Motor neuron (in vitro differentiated cells): Measurements from ENCODE around the gene TBXA2R. TPM values are rescaled to one million over a fixed set of nuclear protein-coding genes. Genes with fewer than 3 reads are reported as not detected.
"Not testable (repeated sequence)": the region's sequence is repeated elsewhere in the genome, so short reads cannot be mapped to it uniquely, and the experiment has no call there.

ENCODE experiments used
- ATAC-seq, 8 experiments: fragments of 200-7000 bp; cut with Tn5 transposase; replicated peaks in 6 of 8; 2 replicates each; pipeline ENCODE4 v1.8.0; 2021; ENCODE audit warnings: mild to moderate bottlenecking in 8 of 8, moderate library complexity in 8 of 8
- H3K27ac ChIP-seq, 2 donors: fragments of 250-450 bp; sonication (Bioruptor Pico); 2 replicates each; pipeline ENCODE4 v1.9.0; 2021; ENCODE audit warnings: antibody characterized with exemption in 2 of 2, mild to moderate bottlenecking in 2 of 2, moderate library complexity in 1 of 2
- H3K4me1 ChIP-seq, 2 donors: fragments of 250-450 bp; sonication (Bioruptor Pico); replicated peaks in 1 of 2; 2 replicates each; pipeline ENCODE4 v1.6.1; 2021; ENCODE audit warnings: antibody characterized with exemption in 2 of 2, mild to moderate bottlenecking in 2 of 2, moderate library complexity in 1 of 2
- H3K4me3 ChIP-seq, 5 donors: fragments of 250-450 bp; sonication (Bioruptor Pico); 2 replicates each; pipeline ENCODE4 v1.9.0; 2021; ENCODE audit warnings: antibody characterized with exemption in 5 of 5, mild to moderate bottlenecking in 5 of 5, moderate library complexity in 4 of 5
- WGBS, 10 experiments: fragments of 450-650 bp; shearing (Covaris generic); methylation state at CpG; one replicate each; pipeline ENCODE4 v1.0.0; 2022; 5-methylcytosine and 5-hydroxymethylcytosine counted together
- in situ Hi-C, 9 experiments: fragments of 400-800 bp; cut with MboI; loops; one replicate each; pipeline ENCODE4 v1.15.0; 2021; ENCODE audit warnings: low sequenced_read_pairs in 9 of 9, low pct_unique_long_range_greater_than_20kb in 2 of 9; ENCODE audit not compliant: unreplicated experiment in 9 of 9
- total RNA-seq, 8 experiments: library from RNA; unstranded; fragments of 300-600 nt; gene quantifications; 2 replicates each; pipeline versions ENCODE4 v1.2.3 to v1.2.4, GENCODE V29; 2022

The TBXA2R gene
- total RNA-seq, result under 1 TPM in 7 of 8 experiments, not detected in 1; 0.07 to 0.62 (median 0.36) TPM

GRCh38 chr19:3606690-3607289 lies at the start of gene TBXA2R:
Gene TBXA2R, minus strand, starts transcription at chr19:3606875. Its CDS starts 6,241 bp downstream, at chr19:3600634.
- ATAC-seq, result peak; percentile 53 to 87 (median 72)
- no peak within 1 kb of the TSS for H3K27ac ChIP-seq
- WGBS, 10 experiments, result 14% methylated on average over 4 of the region's 46 CpGs; no CpG with 5 or more reads in 9 of the 10 experiments
- peaks cover 12 to 15% of the 10 kb centered on the region in 2 donors for H3K4me1 ChIP-seq
- peak within 1 kb of the TSS in 2 of 5 donors; percentile 6 to 18 for H3K4me3 ChIP-seq
- in situ Hi-C loops, result loop anchor here in 1 of 9 experiments (25.0 kb wide), 1 partner anchor 294 kb away; no protein-coding TSS in a partner anchor

DNA sequence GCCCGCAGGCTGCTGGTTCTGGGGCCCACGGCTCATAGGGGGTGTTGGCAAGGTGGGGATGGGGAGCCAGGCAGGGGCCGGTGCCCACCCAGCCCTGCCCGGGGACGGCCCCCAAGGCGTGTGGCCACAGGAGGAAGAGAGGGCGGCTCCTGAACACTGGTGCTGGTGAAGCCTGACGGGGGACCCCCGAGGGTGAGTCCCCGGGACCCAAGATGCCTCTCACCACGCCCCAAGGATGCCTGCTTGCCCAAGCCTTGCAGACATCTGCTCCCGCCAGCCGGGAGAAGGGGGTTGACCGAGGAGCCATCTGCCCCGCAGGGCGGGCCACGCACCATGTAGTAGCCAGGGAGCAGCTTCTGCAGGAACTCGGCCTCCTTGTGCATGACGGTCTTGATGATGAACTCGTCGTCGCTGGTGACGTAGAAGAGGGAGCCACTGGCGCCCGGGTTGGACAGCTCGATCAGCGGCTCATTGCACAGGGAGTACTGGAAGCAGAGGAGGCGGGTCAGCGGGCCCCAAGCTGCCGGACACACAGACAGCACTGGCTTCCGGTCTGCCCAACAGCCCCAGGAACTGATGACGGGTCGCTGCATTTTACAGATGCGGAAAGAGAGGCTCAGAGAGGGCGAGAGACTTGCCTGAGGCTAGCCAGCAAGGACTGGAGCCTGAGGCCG lies 49.5 kb upstream of the TBXA2R start:
- in situ Hi-C loops, result loop anchor here in 2 of 9 experiments (25.0 kb wide), 1 partner anchor 556 kb away; no protein-coding TSS in a partner anchor
- ATAC-seq, result peak; percentile 9 to 42 (median 20)
- WGBS, 10 experiments, result 86 to 100% (median 94%) methylated on average over 2 to 12 of the region's 36 CpGs; no CpG with 5 or more reads in 7 of the 10 experiments
- Histone ChIP-seq H3K4me3 (no peak overlapping the region), H3K27ac (peak overlapping the region; percentile 82 to 91), H3K4me1 (peaks cover 21 to 29% of the 10 kb centered on the region in 2 donors)

- Histone ChIP-seq H3K4me1 (peaks cover 21 to 29% of the 10 kb centered on the region in 2 donors), H3K4me3 (no peak overlapping the region), H3K27ac (peak overlapping the region; percentile 82 to 91)
- peak; percentile 82 to 96 (median 90) for ATAC-seq
- WGBS, 10 experiments, result 10 to 100% (median 84%) methylated on average over 2 to 9 of the region's 25 CpGs; no CpG with 5 or more reads in 2 of the 10 experiments
- in situ Hi-C loops, result loop anchor here in 2 of 9 experiments (25.0 kb wide), 1 partner anchor 557 kb away; no protein-coding TSS in a partner anchor
Observed at GRCh38 chr19:3655402-3656072, 48.9 kb upstream of the TBXA2R start.

DNA sequence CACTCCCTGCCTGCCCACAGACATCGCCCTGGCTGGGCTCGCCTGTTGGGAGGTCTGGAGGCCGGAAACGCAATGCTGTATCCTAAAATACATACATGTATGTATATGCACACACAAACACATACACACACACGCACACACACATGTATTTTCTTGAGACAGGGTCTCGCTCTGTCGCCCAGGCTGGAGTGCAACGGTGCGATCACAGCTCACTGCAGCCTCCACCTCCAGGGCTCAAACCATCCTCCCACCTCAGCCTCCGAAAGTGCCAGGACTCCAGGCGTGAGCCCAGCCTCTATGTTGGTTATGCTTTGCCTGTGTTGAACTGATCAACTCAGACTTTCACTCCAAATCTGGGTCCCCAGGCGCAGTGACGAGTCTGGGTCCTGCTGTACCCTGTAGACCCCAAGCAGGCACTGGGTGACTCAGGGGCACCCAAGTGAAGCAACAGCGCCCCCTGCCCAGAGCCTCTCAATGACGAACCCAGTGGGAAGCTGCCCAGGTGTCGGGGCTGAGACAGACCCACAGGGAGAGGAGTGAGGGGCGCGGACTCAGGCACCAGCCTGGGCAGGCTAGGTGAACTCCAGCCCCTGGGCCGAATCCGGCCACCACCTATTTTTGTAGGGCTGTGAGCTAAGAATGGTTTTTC lies 47.3 kb upstream of the TBXA2R start:
- ATAC-seq, result no peak
- in situ Hi-C loops, result loop anchor here in 2 of 9 experiments (25.0 kb wide), 1 partner anchor 558 kb away; no protein-coding TSS in a partner anchor
- no peak overlapping the region for H3K27ac ChIP-seq
- no peak overlapping the region for H3K4me3 ChIP-seq
- peaks cover 18 to 23% of the 10 kb centered on the region in 2 donors for H3K4me1 ChIP-seq
- WGBS, 10 experiments, result 87 to 100% (median 94%) methylated on average over 2 to 7 of the region's 20 CpGs; no CpG with 5 or more reads in 6 of the 10 experiments

- H3K27ac ChIP-seq, result no peak overlapping the region
- in situ Hi-C loops, result loop anchor here in 2 of 9 experiments (25.0 kb wide), 1 partner anchor 559 kb away; no protein-coding TSS in a partner anchor
- ATAC-seq, result no peak
- WGBS, 10 experiments, result 96 to 100% methylated on average over 1 to 11 of the region's 37 CpGs; no CpG with 5 or more reads in 8 of the 10 experiments
- H3K4me1 ChIP-seq, result peaks cover 10 to 16% of the 10 kb centered on the region in 2 donors
- H3K4me3 ChIP-seq, result no peak overlapping the region
Observed at GRCh38 chr19:3653081-3653795, 46.6 kb upstream of the TBXA2R start.

GRCh38 chr19:3652422-3652821 lies 45.7 kb upstream of the TBXA2R start:
- peaks cover 10 to 11% of the 10 kb centered on the region in 2 donors for H3K4me1 ChIP-seq
- no peak for ATAC-seq
- no peak overlapping the region for H3K27ac ChIP-seq
- in situ Hi-C loops, result loop anchor here in 2 of 9 experiments (25.0 kb wide), 1 partner anchor 560 kb away; no protein-coding TSS in a partner anchor
- no peak overlapping the region for H3K4me3 ChIP-seq
- 100% methylated on average over 1 of the region's 14 CpGs; no CpG with 5 or more reads in 9 of the 10 experiments for WGBS, 10 experiments

DNA sequence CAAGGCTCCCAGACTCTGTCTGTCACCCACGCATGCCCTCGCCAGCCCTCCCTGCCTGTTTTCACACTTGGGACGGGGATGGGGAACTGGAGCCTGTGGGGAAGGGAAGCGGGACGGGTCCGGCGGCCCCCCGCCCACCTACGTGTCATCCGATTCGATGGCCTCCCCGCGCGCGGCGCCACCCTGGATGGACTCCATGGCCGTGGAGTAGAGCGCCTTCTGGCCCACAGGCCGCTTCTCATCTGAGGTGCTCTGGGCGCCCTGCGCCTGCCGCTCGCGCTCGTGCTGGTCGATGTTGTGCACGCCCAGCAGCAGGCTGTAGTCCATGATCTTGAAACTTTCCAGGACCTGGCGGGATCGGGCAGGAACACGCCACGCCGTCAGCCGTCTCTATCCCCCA lies 45.0 kb upstream of the TBXA2R start:
- ATAC-seq, result no peak
- Histone ChIP-seq H3K4me1 (peaks cover 10 to 11% of the 10 kb centered on the region in 2 donors), H3K27ac (no peak overlapping the region), H3K4me3 (no peak overlapping the region)
- in situ Hi-C loops, result loop anchor here in 2 of 9 experiments (25.0 kb wide), 1 partner anchor 561 kb away; no protein-coding TSS in a partner anchor
- WGBS, 10 experiments, result 85 to 100% (median 100%) methylated on average over 1 to 6 of the region's 33 CpGs; no CpG with 5 or more reads in 4 of the 10 experiments

DNA sequence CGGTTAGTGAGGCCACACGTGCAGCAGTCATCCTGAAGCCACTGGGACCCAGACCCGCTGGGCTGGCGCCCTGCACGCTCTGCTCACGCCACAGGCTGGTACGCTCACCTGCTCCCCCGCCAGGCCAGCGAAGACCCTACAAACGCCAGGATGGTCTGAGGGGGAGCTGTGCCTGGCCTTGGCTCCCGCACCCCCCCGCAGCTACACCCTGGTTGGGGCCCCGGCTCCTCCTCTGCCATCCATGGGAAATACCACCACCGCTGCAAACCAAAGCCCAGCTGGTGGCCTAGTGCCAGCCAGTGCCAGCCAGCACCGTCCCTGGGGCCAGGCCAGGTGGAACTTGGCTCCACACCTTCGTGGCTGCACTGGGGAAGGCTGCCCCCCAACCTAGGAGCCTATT lies 43.2 kb upstream of the TBXA2R start:
- in situ Hi-C loops, result loop anchor here in 2 of 9 experiments (25.0 kb wide), 1 partner anchor 562 kb away; no protein-coding TSS in a partner anchor
- H3K4me3 ChIP-seq, result no peak overlapping the region

DNA sequence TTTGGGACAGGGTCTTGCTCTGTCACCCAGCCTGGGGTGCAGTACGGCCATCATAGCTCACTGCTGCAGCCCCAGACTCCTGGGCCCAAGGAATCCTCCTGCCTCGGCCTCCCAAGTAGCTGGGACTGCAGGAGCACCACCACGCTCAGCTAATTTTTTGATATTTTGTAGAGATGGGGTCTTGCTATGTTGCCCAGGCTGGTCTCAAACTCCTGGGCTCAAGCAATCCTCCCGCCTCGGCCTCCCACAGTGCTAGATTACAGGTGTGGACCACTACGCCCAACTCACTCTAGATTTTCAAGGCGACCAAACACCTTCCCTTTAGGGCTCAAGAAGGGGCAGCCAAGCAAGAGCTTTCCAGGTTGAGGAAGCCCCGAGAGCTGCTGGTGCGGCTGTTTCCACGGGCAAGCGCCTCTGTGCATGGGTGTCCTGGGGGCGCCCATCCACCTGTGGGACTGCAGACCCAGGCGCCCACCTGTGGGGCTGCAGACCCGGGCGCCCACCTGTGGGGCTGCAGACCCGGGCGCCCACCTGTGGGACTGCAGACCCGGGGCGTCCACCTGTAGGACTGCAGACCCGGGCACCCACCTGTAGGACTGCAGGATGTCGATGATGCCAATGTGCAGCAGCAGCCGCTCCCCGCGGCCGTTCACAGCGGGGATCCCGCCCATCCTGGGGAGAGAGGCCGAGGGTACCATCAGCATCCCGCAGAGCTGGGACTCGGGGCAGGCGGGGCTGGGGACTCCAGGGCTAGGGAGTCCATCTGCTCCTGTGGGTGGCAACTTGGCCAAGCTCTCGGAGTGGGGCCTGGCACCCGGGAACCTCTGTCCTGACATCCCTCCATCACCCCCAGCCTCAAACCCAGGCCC lies 41.6 kb upstream of the TBXA2R start:
- no peak for ATAC-seq
- 91 to 100% (median 92%) methylated on average over 2 to 9 of the region's 33 CpGs; no CpG with 5 or more reads in 6 of the 10 experiments for WGBS, 10 experiments
- H3K4me1 ChIP-seq, result no peaks in the 10 kb centered on the region
- in situ Hi-C loops, result no loop called here
- H3K27ac ChIP-seq, result no peak overlapping the region
- H3K4me3 ChIP-seq, result no peak overlapping the region

More for the DNA sequence above, 43.2 kb upstream of the TBXA2R start:
- no CpG with 5 or more reads among the region's 16 CpGs for WGBS, 10 experiments
- H3K4me1 ChIP-seq, result no peaks in the 10 kb centered on the region
- ATAC-seq, result no peak
- H3K27ac ChIP-seq, result no peak overlapping the region

- WGBS, 10 experiments, result no CpG with 5 or more reads among the region's 5 CpGs
- H3K4me3 ChIP-seq, H3K27ac ChIP-seq, ATAC-seq, in situ Hi-C loops, H3K4me1 ChIP-seq: not testable (repeated sequence)
Observed at GRCh38 chr19:3647102-3647501, 40.4 kb upstream of the TBXA2R start.
